Upper lobe of left lung (tissue), 6 donors: ENCODE results near the gene AJAP1. TPM values are rescaled to one million over a fixed set of nuclear protein-coding genes. Genes with fewer than 3 reads are reported as not detected.

Experiments
- ATAC-seq, 2 donors: fragments of 200-7000 bp; cut with Tn5 transposase; one replicate each; pipeline ENCODE4 v1.9.1; 2022; ENCODE audit warnings: mild to moderate bottlenecking in 2 of 2, moderate library complexity in 2 of 2; ENCODE audit not compliant: low FRiP score in 2 of 2
- DNase-seq, 2 donors: peaks; one replicate each; pipeline ENCODE4 v3.0.0-alpha.2; 2019 to 2020
- H3K27ac ChIP-seq, 4 donors: fragments of 200-600 bp; sonication (generic); one replicate each; pipeline ENCODE4 v1.5.1; 2016 to 2019
- H3K27me3 ChIP-seq, 4 donors: fragments of 200-600 bp; sonication (generic); one replicate each; pipeline ENCODE4 v1.5.1; 2017 to 2019
- H3K36me3 ChIP-seq, 4 donors: fragments of 200-600 bp; sonication (generic); one replicate each; pipeline ENCODE4 v1.5.1; 2016 to 2019
- H3K4me1 ChIP-seq, 4 donors: fragments of 200-600 bp; sonication (generic); one replicate each; pipeline ENCODE4 v1.5.1; 2018 to 2019
- H3K4me3 ChIP-seq, 4 donors: fragments of 200-600 bp; sonication (generic); one replicate each; pipeline ENCODE4 v1.5.1; 2017 to 2019; ENCODE audit warnings: mild to moderate bottlenecking in 2 of 4, moderate library complexity in 1 of 4
- H3K9me3 ChIP-seq, 4 donors: fragments of 200-600 bp; sonication (generic); one replicate each; pipeline ENCODE4 v1.5.1; 2018 to 2019
- EP300 ChIP-seq, 4 donors: sonication (generic); formaldehyde crosslinking; IDR thresholded peaks; one replicate each; pipeline ENCODE4 v1.5.1; 2017; ENCODE audit warnings: antibody characterized with exemption in 4 of 4, control low read depth in 2 of 4
- POLR2A ChIP-seq, 4 donors: fragments of 450-650 bp; IDR thresholded peaks; one replicate each; pipeline ENCODE4 v1.5.1; 2016 to 2017; ENCODE audit warnings: antibody characterized with exemption in 4 of 4, mild to moderate bottlenecking in 2 of 4
- POLR2AphosphoS5 ChIP-seq, 2 donors: sonication (generic); formaldehyde crosslinking; IDR thresholded peaks; one replicate each; pipeline ENCODE4 v1.5.1; 2017; ENCODE audit warnings: antibody characterized with exemption in 2 of 2
- WGBS, 2 donors: methylation state at CpG; one replicate each; pipeline ENCODE4 v1.1.5; 2017 to 2018; 5-methylcytosine and 5-hydroxymethylcytosine counted together
- total RNA-seq, 6 donors: library from RNA; depleted of rRNA in 4 of 6; stranded (reverse); fragments of >200 nt in 4 of 6; gene quantifications; one replicate each; pipeline versions ENCODE4 v1.1.0 to v1.2.1, GENCODE V29; 2016 to 2021
- TF ChIP-seq, protein P1 (sequence below), 6 experiments: fragments of 450-650 bp in 4 of 6; fragments of 200-600 bp in 2 of 6; sonication (generic) in 2 of 6; IDR thresholded peaks; one replicate each; pipeline ENCODE4 v1.5.1; 2016 to 2019; ENCODE audit warnings: antibody characterized with exemption in 6 of 6
- donor health status: DM: no; HTN: no; CAD: no; lungs with moderate emphysema.
- donor health status: DM: no; HTN: yes; CAD: no; lungs with severe emphysema.

Gene AJAP1
- total RNA-seq, 6 donors from 2014 or later: 0.54 to 4.6 (median 2.9) TPM

DNA sequence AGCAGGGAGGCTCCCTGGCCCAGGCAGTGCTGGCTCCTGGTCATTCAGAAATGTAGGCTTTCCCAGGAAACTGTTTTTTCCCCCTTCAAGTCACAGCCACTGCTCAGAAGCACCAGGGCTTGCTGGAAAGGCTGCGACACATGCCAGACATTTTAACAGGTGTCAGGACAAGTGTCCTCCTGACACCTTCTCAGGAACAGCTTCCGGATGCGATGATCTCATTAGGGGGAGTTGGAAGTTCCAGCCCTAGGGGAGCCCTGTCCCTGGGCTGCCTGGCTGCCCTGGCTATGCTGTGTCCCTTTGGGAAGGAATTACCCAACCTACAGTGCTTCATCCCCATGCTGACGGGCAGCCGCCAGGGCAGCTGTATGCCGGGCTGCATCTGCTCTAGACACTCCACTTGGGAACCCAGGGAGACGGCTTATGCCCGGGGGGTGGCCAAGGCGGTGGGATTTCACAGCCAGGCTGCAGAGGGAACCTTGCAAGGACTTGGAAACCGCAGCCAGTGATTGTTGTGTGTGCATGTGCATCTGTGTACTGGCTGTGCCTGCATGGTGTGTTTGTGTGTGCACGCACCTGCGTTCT lies 41.8 kb downstream of the AJAP1 start:
- Histone ChIP-seq H3K4me3 (no peak overlapping the region), H3K9me3 (no peaks in the 10 kb centered on the region), H3K4me1 (no peaks in the 10 kb centered on the region), H3K27ac (no peak overlapping the region), H3K36me3 (no peaks in the 10 kb centered on the region), H3K27me3 (no peaks in the 10 kb centered on the region)
- 79 to 95% methylated on average over 3 to 12 of the region's 12 CpGs for WGBS, 2 donors
- ATAC-seq: no peak
- no peak for TF ChIP-seq POLR2A (IDR thresholded peaks at IDR 0.05)
- TF ChIP-seq POLR2AphosphoS5 (IDR thresholded peaks at IDR 0.05): no peak
- TF ChIP-seq, protein P1, sequence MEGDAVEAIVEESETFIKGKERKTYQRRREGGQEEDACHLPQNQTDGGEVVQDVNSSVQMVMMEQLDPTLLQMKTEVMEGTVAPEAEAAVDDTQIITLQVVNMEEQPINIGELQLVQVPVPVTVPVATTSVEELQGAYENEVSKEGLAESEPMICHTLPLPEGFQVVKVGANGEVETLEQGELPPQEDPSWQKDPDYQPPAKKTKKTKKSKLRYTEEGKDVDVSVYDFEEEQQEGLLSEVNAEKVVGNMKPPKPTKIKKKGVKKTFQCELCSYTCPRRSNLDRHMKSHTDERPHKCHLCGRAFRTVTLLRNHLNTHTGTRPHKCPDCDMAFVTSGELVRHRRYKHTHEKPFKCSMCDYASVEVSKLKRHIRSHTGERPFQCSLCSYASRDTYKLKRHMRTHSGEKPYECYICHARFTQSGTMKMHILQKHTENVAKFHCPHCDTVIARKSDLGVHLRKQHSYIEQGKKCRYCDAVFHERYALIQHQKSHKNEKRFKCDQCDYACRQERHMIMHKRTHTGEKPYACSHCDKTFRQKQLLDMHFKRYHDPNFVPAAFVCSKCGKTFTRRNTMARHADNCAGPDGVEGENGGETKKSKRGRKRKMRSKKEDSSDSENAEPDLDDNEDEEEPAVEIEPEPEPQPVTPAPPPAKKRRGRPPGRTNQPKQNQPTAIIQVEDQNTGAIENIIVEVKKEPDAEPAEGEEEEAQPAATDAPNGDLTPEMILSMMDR (IDR thresholded peaks at IDR 0.05): no peak
- TF ChIP-seq EP300 (IDR thresholded peaks at IDR 0.05): no peak
- no peak for DNase-seq

DNA sequence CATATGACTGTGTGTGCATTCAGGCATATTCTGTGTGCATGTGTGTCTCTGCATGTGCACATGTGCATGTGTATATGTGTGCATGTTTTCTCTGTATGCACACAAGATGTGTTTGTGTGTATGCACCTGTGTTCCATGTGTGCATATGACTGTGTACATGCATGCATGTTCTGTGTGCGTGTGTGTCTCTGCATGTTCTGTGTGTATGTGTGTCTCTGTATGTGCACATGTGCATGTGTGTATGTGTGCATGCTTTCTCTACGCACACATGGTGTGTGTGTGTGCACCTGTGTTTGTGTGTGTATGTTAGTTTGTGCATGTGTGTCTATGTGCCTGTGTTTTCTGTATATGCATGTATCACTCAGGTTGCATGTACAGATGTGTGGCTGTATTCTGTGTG lies 42.3 kb downstream of the AJAP1 start:
- DNase-seq (no peak), ATAC-seq (no peak)
- TF ChIP-seq, protein P1 (IDR thresholded peaks at IDR 0.05): no peak
- TF ChIP-seq EP300 (IDR thresholded peaks at IDR 0.05) (no peak), POLR2AphosphoS5 (IDR thresholded peaks at IDR 0.05) (no peak), POLR2A (IDR thresholded peaks at IDR 0.05) (no peak)
- WGBS, 2 donors: 82 to 95% methylated on average over 2 of the region's 2 CpGs
- Histone ChIP-seq H3K9me3 (no peaks in the 10 kb centered on the region), H3K4me3 (no peak overlapping the region), H3K27me3 (no peaks in the 10 kb centered on the region), H3K36me3 (no peaks in the 10 kb centered on the region), H3K4me1 (no peaks in the 10 kb centered on the region), H3K27ac (no peak overlapping the region)

DNA sequence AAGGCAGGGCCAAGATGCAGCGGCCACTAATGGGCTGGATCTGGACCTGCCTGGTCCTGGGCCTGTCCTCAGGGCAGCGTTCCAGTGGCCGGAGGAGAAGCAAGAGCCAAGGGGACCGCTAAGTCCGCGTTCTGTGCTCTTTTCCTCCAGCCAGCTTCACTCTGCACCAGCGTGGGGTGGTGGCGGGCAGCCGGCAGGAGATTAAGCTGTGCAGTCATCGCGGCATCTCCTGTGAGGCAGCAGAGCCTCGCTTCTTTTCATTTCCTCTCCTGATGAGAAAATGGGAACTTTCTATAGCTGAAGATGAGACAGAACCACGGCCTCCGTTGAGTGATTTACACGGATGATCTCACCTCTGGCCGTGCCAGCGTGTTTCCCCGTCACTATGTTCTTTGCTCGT lies 43.4 kb downstream of the AJAP1 start:
- no peak overlapping the region for H3K27ac ChIP-seq
- DNase-seq: no peak
- no peak overlapping the region for H3K4me3 ChIP-seq
- no peak for ATAC-seq
- no peaks in the 10 kb centered on the region for H3K27me3 ChIP-seq
- no peaks in the 10 kb centered on the region for H3K36me3 ChIP-seq
- no peaks in the 10 kb centered on the region for H3K9me3 ChIP-seq
- TF ChIP-seq POLR2A (IDR thresholded peaks at IDR 0.05) (no peak), POLR2AphosphoS5 (IDR thresholded peaks at IDR 0.05) (no peak), EP300 (IDR thresholded peaks at IDR 0.05) (no peak)
- TF ChIP-seq, protein P1 (IDR thresholded peaks at IDR 0.05): no peak
- no peaks in the 10 kb centered on the region for H3K4me1 ChIP-seq
- 85 to 87% methylated on average over 16 to 19 of the region's 19 CpGs for WGBS, 2 donors

DNA sequence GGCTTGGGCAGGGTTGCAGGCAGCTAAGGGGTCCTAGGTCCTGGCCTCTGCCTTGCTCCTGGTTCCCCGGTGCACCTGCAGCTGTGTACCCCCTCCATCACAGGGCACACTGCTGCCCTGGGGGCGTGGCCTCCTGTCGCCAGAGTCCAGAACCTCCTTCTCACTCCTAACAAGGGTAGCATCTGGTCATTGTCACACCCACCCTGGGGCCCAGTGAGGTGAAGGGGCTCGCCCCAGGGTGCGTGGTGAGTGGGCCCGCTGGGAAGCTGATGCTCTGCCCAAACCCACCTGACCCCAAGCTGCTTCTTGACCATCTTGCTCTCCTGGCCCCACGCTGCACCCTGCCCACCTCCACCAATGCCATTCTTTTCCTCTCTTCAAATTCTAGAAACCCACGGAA lies 44.5 kb downstream of the AJAP1 start:
- Histone ChIP-seq H3K4me3 (no peak overlapping the region), H3K4me1 (no peaks in the 10 kb centered on the region), H3K9me3 (no peaks in the 10 kb centered on the region), H3K36me3 (no peaks in the 10 kb centered on the region), H3K27me3 (no peaks in the 10 kb centered on the region), H3K27ac (no peak overlapping the region)
- DNase-seq (no peak), ATAC-seq (no peak)
- 52 to 82% methylated on average over 4 to 8 of the region's 8 CpGs for WGBS, 2 donors
- TF ChIP-seq POLR2AphosphoS5 (IDR thresholded peaks at IDR 0.05) (no peak), EP300 (IDR thresholded peaks at IDR 0.05) (no peak), POLR2A (IDR thresholded peaks at IDR 0.05) (no peak)
- TF ChIP-seq, protein P1 (IDR thresholded peaks at IDR 0.05): no peak
